GM19455 (cell line): Measurements from ENCODE around the gene PLEKHA6.
"Not testable (repeated sequence)": the region's sequence is repeated elsewhere in the genome, so short reads cannot be mapped to it uniquely, and the experiment has no call there.

Experiments used
- ATAC-seq: cut with Tn5 transposase; IDR thresholded peaks from one replicate; pipeline ENCODE4 v1.9.1; 2021; ENCODE audit not compliant: unreplicated experiment

The PLEKHA6 gene

DNA sequence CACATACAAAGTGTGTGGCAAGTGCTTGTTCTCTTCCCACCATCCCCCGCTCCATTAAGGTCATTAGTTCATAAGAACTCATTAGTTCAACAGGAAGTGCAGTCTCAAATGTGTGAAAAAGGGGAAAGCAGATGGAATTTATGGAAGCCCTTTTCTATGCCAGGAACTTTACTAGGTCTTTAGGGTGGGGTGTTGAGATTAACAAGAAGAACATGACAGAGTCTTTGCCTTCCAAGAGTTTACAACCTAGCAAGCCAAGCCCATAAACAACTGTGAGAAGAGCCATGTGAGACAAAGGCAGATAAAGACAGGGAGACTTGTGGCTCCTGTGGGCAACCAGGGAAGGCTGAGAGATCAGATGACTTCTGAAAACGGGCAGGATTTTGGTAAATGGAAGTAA is 21.4 kb downstream of the PLEKHA6 start:
- ATAC-seq: no peak

DNA sequence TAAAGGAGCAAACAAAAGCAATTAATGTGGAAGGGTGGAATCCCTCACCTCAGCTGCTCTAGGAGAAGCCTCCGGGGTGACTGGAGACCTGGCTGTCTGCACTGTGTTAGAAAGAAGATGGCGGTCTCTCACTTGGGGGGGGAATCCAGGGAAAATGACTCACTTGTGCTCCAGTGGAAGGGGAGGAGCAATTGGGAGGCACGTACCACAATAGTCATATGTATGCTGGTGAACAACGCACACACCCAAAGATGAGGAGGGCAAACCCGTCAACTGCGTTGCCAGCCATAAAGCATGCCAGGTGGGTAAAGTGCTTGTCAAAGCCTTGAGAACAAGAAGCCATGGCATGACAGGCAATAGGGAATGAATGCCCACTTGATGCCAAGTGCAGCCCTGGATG is 22.1 kb downstream of the PLEKHA6 start:
- ATAC-seq: no peak

DNA sequence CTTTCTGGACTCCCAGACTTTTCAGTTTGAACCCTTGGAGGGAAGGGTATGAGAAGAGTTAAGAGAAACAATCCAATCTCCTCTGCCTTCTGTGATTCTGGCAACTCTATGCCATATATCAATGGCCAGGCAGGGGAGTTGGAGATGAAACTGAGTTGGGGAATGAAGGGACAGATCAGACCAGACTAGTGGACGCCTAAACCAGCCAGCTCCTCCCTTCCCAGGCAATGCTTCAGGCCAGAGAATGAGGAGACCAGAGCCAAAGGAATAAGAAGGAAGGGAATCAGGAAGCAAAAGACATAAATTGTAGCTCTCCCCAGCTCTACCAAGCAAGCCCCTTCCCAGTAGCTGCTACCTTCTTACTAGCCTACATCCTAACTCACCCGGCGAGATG is 22.7 kb downstream of the PLEKHA6 start:
- no peak for ATAC-seq

DNA sequence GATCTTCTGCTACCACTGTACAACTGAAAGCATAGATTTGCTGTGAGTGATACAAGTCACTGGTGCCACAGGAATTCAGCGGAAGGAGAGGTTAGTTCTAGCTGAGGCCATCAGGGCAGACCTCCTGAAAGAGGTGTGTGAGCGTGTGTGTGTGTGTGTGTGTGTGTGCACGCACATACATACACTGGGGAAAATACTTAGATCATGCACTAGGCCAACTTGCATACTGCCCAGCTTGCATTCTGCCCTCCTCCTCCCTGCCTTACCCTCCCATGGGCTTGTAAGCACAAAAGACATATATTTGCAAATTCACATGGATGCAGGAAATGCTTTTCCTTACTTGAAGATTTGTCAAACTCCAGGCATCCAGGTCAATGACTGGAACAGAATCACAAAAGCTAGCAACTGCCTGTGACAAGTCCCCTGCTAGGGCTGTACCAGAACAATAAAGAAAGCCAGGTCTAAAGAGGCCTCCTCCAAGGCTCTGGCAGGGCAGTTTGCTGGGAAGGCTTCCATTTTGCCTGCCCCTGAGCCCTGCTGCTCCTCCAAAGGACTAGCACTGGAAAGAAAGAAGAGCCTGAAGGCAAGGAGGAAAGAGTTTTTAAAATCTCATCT is 23.2 kb downstream of the PLEKHA6 start:
- ATAC-seq: no peak

DNA sequence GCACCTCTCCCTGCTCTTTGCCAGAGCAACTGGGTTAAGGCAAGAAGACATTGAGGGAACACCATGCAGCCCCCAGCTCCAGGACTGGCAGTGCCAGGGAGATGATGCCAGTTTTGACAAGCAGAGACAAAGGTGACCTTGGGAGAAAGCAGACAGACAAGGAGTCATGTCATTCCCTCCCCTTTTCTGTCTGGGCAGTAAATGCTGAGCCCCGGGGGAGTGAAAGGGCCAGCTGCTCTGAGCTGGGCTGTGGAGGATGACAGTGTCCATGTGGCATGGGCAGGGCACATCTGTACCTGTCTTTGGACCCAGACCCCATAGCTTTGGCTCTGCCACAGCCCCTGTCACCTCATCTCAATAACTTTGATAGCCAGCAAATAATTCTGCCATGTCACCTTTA is 24.2 kb downstream of the PLEKHA6 start:
- no peak for ATAC-seq

DNA sequence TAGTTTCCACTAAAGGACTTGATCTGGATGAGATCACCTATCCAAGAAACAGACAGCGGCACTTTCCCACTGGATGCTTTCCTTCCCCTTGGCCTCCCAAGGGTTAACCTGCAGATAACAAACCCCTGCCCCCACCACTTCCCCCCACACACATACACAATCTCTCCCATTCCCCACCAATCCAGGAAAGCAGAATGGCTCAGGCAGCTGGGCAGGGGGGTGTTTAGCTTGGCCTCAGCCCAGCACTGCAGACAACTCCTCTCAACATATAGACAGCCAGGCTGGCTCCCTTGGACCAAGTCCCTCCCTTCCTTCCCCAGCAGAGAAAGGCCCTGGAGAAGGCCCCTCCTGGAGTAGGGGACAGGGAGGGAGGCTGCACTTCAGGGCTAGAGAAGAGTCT is 24.6 kb downstream of the PLEKHA6 start:
- ATAC-seq: no peak

DNA sequence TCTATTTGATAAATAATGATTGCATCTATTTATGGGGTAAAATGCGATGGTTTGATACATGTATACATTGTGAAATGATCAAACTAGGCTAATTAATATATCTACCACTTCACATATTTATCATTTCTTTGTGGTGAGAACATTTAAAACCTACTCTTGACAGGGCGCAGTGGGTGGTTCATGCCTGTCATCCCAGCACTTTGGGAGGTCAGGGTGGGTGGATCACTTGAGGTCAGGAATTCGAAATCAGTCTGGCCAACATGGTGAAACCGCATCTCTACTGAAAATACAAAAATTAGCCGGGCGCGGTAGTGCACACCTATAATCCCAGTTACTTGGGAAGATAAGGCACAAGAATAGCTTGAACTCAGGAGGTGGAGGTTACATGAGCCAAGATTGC is 25.3 kb downstream of the PLEKHA6 start:
- no peak for ATAC-seq

DNA sequence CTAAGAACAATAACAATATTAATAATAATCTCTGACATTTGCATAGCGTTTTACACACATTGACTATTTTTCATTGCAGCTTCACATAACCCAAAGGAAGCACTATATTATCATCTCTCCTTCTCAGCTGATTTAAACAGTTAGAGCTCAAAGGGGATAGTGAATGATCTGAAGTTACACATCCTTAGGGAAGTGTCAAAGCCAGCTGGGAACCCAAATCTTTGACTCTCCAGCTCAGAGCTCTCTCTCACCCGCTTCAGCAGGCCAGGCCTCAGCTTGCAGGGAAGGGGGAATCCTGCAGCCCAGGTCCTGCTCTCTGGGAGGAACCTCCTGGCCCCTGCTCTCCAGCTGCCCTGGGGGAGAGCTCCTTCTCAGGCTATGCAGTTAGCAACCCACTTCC is 26.3 kb downstream of the PLEKHA6 start:
- ATAC-seq: no peak

DNA sequence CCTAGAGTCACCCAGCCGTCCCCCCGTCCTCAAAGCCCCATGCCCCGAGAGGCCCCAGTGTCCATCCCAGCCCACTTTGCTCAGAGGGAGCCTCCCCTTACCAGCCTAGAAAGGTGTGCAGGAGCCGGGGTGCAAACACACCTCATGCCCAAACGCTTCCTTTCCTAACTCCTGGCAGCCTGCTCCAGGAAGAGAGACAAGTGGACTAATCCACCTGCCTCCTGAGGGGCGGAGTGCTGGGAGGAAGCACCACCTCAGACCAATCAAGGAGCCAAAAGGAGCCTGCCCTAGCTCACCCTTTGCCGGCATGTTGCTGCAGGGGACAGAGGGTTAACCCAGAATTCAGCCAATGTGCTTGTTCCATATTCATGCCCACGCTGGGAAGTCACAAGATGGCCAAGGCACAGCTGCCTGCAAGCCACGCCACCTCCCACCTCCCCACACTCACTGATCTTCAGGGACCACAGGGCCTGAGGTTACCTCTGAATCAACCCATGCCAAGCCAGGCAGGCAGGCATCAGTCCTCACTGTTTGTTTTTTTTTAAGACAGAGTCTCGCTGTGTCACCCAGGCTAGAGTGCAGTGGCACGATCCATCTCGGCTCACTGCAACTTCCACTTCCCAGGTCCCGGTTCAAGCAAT is 27.8 kb downstream of the PLEKHA6 start:
- ATAC-seq: no peak

DNA sequence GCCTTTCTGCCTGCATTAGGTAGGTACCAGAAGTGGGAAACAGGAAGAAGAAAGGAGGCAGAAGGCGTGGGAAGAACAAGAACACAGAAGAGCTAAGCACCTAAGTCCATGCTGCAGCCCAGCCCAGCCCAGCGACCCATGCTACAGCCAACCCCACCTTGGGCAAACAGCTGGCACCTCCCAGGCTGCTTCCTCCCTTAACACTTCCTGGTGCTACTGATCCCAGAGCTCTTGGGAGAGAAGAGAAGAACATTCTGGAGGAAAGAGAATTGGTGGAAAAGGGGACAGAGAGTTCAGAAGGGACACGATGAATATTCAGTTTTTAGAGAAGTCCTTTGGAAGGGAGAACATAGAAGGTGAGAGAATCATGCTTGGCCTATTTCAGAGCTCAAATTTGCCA is 28.5 kb downstream of the PLEKHA6 start:
- ATAC-seq: no peak

DNA sequence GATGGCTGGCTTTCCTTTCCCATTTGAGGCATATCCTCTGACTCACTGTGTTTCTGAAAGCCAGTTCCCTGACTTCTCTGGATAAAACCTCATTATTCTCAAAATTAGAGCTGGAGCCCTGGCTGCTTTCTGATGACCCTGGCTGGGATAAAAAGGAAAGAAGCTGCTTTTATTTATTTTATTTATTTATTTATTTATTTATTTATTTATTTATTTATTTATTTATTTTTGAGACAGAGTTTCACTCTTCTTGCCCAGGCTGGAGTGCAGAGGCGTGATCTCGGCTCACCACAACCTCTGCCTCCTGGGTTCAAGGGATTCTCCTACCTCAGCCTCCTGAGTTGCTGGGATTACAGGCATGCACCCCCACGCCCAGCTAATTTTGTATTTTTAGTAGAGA is 31.9 kb downstream of the PLEKHA6 start:
- ATAC-seq: not testable (repeated sequence)

DNA sequence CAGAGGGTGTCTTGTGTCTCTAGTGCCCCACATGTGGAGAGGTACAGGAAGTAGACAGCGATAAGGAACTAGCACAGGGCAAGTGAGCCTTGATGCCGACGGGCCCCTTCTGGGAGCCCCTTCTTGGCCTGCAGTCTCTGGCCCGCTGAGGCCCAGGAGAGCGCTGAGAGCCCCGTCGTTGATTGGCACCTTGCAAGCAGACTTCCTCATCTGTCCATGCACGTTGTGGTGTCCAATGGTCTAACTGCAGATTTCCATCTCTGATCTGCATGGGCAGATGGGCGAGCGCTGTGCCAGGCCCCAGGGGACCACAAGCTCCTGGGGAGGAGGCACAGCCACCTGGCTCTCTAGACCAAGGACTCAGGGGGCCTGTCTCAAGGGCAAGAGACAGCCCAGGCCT is 32.4 kb downstream of the PLEKHA6 start:
- ATAC-seq: no peak

DNA sequence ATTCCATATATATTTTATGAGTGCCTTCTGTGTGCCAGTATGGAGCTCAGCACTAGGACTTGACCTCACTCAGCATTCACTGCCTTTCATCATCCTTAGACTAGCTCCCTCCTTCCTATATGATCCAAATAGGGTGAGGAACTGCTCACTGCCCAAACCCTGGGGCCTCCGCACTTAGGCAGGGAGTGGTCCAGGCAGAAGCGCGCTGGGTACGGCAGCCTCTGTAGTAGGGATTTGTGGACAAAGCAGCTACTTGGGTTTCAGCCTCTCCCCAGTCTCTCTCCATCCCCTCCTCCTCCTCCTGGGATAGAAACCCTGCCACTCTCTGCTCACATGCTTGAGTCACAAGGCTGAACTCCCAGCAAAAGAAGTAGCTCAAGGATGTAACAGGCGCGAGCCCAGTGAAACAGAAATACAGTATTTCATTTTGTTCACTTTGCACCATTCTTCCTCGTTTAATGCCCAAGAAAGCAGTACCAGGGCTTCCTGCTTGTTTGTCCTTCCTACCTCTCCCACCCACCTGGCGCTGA is 32.9 kb downstream of the PLEKHA6 start:
- no peak for ATAC-seq

DNA sequence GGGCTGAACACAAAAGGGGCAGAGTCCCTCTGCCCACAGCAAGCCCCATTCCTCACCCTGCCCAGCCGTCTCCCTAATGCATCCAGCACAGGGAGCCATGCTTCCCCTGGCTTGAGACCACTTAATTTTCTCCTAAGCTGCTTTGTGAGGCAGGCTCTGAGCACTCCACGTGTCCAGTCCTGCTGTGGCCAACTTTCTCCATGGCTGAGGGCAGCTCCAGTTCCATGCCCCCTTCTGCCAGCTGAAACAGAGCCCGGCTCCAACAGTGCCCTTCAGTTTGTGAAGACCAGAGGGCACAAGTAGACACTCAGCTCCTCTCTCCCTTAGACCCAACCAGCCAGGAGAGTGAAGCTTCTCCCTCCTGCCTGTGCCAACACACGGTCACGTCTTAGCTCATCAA is 33.8 kb downstream of the PLEKHA6 start:
- no peak for ATAC-seq

DNA sequence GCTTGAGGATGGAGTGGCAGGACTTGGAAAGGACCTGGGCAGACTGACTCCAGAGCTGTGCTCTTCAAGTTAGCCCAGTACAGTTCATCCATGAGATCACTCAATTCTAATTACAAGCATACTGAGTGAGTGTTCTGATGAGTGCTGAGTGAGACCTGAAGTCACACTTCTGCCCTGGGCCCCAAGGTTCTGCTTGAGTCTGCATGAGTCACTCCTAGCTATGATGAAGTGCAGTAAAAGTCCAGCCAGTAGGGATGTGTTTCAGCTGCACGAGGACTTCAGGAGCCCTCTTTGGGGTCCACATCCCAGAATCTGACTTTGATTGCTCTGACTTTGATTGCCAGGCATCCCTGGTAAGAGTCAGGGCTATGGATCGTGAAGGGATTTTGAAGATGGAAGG is 35.8 kb downstream of the PLEKHA6 start:
- no peak for ATAC-seq

DNA sequence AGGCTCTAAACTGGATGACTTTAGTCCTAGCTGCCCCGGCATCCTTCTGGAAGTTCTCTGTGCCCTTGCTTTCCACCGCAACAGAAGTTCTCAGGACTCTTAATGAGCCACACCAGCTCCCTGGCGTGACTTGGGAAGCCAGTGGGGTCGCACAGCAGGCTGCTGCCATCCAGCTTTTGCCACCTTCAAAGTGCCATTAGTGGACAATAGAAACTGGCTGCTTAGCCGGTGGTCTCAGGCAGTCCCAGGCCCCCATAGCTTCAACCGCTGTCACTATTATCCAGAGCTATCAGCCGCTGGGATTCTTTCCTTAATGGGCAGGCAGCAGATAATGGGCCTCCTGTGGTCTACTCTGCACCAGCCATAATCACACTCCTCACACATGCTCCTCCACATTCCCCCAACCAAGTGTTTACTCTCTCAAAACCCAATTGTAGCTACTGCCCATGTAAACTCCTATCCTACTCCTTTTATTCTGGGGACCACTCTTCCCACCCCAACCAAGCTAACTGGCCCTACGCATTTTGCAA is 37.3 kb downstream of the PLEKHA6 start:
- ATAC-seq: no peak

DNA sequence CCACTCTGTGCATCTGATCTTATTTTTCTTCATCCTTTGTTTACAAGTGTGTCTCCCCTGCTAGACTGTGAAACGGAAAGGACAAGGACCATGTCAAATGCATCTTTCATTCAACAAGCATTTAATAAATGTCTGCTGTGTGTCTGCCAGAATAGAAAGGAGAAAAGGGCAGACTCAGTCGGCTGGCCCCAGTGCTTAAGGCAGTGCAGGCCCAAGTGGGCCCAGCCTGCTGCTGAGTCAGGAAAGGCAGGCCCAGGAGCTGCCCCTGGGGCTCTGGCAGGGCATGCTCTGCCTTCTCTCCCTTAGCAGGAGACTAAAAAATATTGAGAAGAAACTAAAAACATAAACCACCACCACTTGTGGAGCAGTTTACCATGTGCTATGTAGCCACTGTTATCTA is 38.1 kb downstream of the PLEKHA6 start:
- ATAC-seq: no peak

DNA sequence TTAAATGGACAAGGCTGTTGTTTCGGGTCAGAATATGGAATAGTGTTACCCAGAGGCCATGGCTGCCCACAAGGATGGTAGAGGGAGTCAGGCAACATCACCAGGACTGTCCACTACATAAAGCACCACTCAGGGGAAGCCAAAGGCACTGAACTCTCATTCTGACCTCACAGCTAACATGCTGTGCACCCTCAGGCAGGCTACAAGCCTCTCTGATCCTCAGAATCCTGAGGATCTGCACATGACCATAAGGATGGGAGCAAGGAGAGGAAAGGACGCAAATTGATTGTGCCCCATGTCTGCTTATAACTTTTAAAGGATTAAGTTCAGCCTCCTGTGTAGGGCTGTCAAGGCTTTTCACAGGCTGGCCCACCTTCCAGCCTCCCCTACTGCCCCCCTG is 38.7 kb downstream of the PLEKHA6 start:
- no peak for ATAC-seq

DNA sequence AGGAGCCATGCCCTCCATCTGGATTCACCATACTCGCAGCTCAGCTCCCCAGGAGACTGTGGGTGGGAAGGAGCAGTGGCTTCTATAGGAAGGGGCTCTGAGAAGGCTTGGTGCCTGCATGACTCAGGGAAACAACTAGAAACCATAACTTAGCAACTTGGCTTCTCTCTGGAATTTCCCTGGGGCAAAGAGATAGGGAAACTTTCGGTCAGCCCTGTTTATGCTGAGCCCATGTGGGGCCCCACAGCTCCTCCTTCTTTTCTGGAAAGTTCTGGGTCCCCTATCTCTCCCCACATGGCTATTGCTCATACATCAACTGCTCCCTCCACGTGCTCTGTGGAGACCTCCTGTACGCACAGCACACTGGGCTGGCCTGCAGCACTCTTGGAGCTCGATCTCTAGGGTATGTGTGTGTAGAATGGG is 39.3 kb downstream of the PLEKHA6 start:
- no peak for ATAC-seq

DNA sequence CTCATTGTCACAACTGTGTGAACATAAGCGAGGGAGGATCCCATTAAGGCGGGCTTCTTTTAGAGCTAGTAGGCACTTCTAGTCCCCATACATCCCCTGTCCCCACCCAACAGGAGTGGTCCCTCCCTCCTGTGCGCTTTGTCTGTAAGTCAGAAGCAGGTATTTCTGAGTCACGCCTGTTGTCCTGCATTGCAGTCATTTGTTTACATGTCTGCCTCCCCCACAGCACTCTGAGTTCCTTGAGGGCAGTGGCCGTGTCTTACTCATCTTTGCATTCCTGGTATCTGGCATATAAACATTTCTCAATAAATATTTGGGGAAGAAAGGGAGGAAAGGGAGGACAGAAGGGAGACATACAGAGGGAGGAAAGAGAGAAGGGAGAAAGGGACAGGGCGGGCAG is 40.3 kb downstream of the PLEKHA6 start:
- ATAC-seq: no peak

DNA sequence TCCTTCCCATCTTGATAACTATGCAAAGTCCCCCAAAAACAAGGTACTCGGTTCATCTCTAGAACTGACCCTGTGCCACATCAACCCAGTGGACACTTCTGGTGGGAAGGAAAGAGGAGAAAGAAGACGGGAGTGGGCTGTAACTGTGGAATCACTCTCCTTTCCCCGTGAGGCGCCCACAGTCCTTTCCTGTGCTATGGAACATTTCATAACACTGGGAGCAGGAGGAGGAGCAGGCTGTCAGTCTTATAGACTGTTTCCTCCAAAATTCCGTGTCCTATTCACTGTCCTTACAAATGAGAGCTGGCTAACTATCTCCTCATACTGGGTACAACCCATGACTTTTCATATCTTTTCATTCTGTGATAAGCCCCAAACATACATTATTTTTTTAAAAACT is 40.7 kb downstream of the PLEKHA6 start:
- no peak for ATAC-seq

DNA sequence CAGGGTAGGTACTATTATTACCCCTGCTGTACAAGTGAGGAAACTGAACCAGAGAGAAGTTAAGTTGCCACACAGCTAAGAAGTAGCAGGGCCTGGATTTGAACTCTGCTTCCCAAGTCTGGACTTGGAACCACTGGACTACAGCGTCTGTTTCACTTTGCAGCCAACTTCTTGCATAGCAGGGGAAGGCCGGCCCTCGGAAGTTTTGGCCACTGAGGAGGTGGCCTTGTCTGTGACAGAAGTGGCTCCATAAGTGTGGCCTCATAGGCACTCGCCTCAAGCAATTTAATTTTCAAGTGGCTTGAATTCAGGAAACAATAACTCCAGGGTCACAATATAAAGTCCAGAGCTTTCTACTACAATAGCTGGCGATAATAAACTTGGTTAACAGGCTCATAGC is 41.4 kb downstream of the PLEKHA6 start:
- no peak for ATAC-seq

DNA sequence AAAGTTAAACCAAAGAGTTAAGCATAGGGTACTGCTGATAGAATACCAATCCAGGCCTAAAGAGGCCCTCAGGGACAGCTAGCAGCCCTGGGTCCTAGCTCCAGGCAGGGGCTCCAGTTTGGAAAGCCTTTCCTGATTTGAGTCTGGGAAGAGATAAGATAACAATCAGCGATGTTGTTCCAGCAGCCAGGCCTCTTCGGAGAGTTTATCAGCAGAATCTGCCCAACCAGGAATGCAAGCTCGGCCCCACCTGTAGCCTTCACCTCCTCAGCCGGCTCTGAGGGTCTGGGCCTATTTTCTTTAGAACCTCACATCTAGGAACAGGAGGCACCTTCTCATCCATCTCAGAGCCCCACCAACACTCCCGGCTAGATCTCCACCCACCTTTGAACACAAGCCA is 42.6 kb downstream of the PLEKHA6 start:
- no peak for ATAC-seq
